Measurements from ENCODE around the gene CD300E.

GRCh38 chr17:74566132-74566753 lies 57.3 kb downstream of the CD300E start:
- TF ChIP-seq CTCF (IDR thresholded peaks at IDR 0.05; ENCODE audit: insufficient read depth, low read length) (peak; percentile 83), POLR2AphosphoS5 (IDR thresholded peaks at IDR 0.05; ENCODE audit: low read depth) (no peak)

Measured in HL-60 (cell line).